Suppressor macrophage (primary cell): Measurements from ENCODE around the gene FHOD3.

Source experiments
- DNase-seq, 4 experiments: peaks; one replicate each; pipeline ENCODE4 v3.0.0-alpha.2; 2020 to 2022

Gene FHOD3

DNA sequence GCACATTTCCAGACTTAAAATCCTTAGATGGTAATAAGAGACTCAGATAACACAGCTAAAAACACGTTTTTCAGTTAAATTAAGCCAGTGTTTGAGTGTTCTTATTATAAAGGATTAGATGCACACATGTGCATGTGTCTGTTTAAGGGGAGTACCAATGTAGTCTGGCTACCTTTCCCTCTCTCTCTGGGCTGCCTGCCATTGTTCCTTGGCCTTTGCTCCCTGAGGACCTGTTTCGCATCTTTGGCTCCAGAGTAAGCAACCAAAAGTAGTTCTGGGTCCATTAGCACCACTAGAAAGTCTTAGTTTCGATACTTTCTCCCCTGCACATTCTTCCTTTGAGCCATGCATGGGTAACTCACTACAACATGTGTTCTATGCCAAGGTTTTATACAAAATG, 303.0 kb downstream of the FHOD3 start:
- DNase-seq = no peak

DNA sequence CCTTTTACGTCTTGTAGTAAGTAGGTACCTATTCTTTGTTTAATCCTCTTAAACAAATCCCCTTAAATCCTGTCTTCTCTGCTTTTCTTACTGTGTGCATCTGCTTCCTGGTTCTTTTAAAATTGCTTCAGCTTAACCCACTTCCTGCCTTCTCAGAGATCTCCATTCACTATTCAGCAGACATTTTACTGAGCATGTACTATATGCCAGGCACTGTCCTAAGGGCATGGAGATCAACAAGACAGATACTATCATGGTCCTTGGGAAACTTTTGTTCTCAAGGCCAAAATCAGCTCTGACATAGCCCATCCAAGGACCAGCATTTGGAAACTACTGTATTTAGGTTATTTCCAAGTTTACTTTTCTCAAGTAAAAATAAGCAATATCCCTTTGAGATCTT, 303.8 kb downstream of the FHOD3 start:
- no peak for DNase-seq

DNA sequence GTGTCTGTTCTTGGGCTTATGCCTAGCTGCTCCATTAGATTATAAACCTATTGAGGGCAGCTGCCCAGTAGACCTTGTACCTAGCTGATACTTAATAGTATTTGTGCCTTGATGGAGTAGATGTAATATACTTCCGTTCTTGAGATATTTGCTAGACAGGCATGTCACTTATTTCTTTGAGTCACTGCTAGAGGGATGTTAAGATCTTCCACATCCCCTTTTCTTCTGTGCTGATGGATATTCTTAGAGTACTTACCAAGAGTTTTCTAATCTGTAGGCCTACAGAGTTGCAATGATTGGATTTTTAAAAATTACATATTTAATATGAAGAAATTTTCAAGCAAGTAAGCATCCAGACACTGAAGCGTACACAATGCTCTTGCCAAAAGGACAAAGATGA, 304.6 kb downstream of the FHOD3 start:
- DNase-seq = no peak

DNA sequence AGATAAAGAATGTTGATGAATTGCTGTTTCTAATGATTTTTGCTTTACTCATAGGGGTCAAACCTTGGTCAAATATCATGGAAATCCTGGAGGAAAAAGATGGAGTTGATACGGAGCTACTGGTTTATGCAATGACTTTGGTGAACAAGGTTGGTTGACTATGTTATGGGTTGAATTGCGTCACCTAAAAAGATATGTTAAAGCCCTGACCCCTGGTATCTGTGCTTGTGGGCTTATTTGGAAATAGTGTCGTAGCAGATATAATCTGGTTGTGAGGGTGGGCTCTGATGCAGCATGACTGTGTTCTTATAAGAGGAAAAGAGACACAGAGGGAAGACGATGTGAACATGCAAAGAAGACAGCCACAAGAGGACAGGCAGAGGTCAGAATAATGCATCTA, 305.1 kb downstream of the FHOD3 start:
- no peak for DNase-seq

DNA sequence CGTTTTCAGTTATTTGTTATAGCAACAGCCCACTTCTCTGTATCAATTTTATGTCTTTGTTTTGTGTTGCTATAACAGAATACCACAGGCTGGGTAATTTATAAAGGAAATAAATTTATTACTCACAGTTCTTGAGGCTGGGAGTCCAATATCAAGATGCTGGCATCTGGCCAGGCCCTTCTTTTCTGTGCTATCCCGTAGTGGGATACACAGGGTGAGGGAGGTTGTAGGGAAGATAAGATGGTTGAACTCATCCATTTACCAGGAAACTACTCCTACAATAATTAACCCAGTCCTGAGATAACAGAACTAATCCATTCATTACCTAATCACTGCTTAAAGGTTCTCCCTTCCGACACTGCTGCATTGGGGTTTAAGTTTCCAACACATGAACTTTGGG, 310.6 kb downstream of the FHOD3 start:
- no peak for DNase-seq

DNA sequence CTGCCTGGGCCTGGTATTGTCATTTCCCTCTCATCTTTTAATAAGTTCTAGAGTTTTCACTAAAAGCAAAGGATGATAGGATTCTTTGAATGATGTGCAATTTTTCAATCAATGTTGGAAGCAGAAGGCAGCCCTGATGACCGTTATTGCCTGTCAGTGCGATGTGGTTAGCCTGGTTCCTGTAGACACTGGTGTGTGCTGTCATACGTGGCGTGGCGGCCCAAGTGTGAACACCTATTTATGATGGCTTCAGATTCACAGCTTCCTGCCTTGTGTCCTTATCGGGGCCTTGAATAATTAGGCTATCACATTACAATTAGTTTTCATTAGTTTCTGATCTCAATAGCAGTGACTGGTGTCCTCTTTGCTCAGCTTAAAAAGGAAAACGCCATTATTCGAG, 312.7 kb downstream of the FHOD3 start:
- DNase-seq = no peak

DNA sequence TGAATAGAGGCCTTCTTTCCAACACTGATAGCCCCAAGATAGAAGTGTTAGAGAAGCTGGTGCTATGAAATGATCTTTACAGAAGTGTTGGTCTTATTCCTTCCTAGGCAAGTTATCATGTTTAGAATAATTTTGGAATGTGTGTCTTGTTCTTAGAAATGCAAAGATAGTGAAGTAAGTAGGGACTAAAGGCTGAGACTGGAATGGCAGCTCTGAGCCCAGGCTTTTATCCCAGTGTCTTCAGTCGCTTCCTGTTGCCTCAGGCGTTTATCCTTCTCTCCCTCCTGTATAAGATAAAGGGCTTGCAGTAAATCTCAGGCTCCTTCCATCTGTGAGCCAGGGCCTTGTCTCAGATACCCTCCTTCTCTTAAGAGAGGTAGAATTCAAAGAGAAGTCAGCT, 313.1 kb downstream of the FHOD3 start:
- DNase-seq = no peak

DNA sequence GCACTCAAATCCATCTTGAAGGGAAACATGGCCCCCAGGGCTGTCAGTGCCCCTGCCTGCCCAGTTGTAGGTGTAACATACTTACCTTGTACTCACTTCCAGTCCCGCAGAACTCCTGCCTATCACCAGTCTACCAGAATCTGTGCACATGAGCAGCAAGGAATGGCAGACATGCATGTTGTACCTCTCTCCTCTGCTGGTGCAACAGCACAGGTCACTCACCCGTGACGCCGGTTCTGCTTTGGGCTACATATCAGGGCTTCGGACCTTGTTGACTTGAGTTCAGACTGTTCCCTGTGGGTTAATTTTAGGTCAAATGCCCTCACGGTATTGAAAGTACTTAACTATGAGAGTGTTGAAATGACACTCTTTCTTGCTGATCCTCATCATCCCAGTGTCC, 315.6 kb downstream of the FHOD3 start:
- DNase-seq = no peak

DNA sequence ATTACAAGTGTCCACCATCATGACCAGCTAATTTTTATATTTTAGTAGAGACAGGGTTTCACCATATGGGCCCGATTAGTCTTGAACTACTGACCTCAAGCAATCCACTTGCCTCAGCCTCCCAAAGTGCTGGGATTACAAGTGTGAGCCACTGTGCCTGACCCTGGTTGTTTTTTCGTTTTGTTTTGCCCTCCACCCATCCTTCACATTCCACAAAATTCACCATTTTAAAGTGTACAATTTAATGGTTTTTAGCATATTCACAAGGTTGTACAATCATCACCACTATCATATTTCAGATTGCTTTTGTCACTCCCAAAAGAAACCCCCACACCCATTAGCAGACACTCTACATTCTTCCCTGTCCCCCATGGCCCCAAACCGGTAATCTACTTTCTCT, 316.3 kb downstream of the FHOD3 start:
- DNase-seq = no peak

DNA sequence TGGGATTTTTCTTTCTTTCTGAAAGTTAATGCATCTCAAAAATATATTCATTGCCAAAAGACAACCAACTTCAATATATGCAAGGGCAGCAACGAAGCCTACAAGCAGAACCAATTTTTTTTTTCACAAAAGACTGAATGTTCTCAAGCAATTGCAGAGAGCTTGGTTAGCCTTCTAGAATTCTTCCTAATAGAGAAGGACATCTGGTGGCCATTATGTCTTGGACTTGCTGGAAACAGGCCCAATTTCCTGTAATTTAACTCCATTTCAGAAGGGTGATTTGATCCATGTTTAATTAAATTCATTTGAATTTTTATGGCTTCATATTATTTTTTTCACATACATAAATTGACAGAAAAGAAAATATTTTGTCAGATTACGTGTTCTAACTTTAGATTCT, 323.3 kb downstream of the FHOD3 start:
- no peak for DNase-seq

DNA sequence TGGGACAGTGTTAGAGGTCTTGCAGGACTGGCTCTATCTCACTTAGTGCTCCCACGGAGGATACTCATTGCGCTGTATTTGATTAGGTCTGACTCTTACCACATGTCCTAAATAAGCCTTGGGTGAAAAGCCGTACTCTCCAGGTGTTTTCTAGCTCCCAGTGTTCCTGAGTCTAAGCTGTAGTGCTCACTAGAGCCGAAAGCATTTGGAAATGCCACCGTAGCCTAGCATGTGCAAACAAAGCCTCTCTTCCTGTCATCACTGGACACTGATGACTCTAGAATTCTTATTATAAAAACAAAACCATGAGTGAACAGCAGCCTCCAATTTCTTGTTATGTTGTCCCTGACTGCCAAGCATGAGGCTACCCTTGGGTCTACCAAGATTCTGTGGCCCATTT, 325.1 kb downstream of the FHOD3 start:
- DNase-seq = no peak

DNA sequence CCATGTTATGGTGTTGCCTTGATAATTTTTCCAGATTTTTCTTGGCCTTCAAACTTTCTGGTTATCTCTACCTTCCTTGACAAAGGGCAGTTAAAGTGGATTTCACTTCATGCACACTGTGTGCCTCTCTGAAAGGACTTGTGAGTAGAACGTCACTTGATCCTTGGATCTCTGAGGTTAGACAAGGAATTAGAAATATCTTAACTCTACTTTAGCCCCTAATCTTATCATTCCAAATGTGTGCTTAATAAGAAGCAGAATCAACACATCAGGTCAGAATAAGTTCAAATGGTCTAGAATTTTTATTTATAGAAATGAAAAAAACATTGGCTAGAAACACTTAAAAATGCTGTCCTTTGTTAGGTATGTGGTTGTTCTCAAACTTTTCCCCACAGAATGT, 325.6 kb downstream of the FHOD3 start:
- DNase-seq = no peak

DNA sequence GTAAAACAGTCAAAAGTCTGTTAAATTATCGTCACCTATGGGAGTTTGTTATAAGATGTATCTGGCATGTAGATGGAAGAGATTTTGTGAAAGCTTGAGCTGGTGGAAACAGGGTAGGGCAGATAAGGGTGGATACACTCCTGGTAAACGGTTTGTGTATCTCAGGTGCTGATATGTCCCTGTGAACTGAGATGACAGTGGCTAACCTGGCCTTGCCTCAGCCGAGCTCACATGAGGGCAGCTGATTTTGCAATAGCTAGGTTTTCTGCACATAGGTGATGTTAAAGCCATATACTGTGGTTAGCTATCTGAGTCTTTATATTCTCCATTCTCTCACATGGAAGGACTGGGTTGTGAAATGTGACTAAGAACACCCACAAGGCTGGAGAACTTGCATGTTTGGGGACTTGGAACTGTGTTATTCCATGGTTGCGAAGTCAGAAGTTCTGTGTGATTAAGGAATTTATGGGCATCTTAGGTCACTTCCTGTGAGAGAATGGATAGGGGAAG, 326.2 kb downstream of the FHOD3 start:
- DNase-seq = no peak

DNA sequence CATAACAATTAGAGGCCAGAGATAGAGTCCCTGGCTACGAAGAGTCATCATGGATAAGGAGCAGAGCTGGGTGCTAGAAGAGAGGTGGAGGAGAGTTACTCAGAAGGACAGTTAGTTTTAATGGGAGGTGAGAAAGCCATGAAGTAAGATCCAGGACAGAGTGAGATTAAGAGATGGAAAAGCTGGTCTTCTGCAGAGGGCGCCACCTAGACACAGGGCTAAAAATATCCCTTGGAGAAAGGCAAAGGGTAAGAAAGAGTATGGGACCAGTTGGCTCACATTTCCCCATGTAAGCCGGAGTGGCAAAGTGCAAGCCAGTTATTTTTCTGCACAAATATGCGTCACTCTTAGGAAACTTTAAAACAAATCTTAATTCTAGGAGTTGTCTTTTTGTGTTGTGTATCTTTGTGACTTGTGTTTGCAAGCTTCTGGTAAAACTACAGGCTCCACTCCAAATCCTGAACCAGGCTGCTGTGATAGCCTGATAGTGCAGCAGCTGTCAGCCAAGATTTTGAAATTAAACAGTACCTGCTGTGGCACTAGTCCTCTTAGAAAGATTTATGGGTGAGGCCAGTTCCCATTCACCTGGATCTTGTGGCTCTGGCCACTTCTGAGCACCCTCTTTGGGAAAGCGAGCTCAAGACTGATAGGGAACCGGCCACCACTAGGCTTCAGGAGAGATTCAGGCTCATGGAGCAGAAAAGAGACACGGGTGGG, 327.1 kb downstream of the FHOD3 start:
- no peak for DNase-seq

DNA sequence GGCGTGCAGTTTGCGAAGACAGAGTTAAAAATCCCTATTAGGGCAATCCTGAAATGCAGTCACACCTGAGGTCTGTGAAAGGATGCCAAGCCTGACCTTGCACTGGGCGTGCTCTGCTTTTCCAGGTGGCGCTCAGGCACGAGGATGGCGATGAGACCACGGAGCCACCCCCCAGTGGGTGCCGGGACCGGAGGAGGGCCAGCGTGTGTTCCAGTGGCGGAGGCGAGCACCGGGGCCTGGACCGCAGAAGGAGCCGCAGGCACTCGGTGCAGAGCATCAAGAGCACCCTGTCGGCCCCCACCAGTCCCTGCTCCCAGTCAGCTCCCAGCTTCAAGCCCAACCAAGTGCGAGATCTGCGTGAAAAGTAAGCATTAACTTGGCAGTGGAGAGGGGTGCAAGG, 327.9 kb downstream of the FHOD3 start:
- DNase-seq = no peak

DNA sequence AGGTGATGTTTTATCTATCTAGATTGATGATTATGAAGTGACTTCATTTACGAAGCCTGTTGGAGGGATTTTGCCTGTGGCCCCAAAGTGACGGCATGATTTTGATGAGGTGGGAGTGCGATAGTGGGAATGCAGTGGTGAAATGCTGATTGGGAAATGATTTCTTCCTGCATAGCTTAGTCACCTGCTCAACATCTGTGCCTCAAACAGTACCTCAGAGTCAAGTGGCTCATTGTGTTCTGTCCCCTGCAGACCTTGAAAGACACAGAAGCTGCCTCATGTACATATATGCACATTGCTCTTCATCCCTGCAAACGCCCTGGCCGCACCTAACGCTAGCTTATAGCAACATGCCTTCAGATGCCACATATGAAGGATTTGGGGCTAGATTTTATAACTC, 330.1 kb downstream of the FHOD3 start:
- DNase-seq = no peak

DNA sequence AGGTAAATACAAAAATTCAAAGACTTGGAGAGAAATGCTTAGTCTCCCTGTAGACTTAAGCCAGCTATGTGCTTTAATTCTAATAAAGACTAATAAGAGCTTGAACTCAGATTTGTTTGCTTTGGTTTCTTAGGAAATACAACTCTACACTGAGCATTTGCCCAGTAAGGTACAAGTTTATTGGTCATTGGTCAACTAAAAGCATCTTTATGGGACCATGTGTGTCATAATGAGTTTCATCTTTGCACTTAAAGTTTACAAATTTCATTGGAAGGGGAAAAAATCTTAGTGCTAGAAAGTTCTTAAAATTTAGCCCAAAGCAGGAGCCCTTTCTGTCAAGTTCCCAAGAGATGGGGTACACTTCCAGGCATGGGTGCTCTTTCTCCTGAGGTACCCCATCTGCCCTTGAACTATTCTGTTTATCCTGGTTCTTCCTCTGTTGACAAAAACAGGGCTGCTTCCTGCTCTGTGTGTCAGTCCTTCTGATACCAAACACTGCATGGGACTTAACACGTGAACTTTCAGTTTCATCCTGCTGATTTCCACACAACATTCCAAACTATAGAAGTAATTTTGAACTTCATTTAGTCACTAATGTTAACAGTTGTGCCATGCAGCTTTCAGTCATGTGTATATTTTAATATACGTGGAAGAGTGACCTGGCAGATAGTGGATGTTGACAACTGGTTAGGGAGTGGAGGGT, 331.1 kb downstream of the FHOD3 start:
- DNase-seq = no peak

DNA sequence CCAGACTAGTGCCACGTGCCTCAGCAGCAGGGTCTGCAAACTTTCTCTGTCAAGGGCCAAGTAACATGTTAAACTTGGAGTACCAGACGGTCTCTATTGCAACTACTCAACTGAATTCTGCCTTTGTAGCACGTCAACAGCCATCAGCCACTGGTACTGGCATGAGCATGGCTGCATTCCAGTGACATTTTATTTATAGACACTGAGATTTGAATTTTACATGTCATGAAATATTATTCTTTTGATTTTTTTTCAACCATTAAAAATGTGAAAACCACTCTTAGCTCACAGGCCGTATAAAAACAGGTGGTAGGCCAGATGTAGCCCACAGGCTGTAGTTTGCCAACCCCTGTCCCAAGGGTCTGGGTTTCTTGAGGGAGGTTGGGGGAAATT, 331.6 kb downstream of the FHOD3 start:
- DNase-seq = no peak

DNA sequence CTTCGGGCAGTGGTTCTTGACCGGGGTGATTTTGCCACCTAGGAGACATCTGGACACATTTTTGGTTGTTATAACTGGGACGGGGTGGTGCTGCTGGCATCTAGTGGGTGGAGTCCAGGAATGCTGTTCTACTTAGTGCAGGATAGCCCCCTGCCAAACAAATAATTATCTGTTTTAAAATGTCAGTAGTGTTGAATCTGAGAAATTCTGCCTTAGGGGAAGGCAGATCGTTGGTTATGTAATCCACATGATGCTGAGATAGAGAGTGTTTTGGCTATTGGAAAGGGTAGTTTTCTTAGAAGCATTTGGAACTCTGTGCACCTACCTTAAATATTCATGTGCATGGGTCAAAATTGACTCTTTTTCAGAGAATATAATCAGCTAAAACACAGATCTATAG, 332.3 kb downstream of the FHOD3 start:
- DNase-seq = no peak

DNA sequence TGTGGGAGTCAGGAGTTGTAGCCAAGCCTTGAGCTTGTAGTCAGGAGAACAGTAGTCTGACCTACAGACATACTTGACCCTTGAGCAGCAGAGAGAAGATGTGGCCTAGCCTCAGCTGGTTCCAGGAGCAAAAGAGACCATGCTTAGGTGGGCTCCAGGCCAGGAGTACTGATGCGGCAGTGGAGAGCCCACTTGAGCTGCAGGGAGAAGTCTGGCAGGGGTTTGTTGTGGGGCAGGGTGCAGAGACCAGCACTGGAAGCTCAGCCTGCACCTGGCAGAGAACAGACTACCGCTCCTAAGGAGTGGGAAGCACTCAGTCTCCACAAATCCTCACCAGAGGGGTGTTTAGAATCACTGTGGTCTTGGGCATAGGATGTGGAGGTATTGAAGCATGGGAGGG, 333.4 kb downstream of the FHOD3 start:
- no peak for DNase-seq

DNA sequence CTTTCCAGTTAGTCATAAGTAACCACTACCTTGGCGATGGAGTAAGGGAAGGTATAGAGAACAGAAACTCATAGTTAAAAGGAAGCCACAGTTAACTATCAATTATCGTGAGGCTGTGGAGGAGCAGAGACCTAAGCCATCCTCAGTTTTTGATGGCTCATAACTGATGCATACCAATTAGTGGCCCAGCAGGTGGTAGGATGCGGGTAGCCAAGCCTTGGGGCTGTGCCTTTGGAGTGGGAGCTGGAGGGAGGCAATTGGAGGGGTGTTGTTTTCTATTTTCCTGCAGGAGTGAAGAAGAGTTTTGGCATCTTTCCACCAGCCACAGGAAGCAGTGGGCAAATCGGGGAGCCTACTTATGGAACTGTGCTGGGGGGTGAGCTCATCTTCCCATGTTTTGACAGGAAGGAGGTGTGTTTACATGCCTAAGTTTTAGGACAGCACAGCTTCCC, 336.5 kb downstream of the FHOD3 start:
- DNase-seq = no peak

DNA sequence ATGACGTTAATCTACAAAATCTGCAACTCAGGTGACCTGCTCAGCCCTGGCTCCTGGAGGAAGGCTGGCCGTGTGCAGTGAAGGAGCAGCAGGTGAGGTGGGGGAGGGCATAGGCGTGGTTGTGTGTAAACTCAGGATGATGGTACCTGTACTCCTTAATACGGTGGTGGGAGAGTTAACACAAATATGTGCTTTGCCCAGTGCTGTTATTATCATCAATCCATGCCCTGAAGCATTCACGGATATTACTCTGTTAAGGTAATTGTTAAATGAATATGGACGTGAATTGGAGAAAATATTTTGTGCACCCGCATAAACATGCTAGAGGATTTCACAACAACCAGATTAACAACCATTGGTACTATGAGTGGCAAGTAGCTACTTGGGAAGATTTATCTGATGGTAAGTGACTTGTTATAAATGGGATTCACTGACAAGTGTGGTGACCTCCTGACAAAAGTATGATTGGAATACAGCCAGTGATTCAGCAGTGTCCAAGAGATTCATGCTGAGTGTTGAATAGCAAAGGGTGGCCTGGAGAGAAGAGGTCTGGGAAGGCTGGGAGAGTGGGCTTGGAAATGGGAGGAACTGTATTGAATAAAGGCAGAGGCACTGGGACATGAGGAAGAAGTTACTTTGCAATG, 337.2 kb downstream of the FHOD3 start:
- DNase-seq = no peak

DNA sequence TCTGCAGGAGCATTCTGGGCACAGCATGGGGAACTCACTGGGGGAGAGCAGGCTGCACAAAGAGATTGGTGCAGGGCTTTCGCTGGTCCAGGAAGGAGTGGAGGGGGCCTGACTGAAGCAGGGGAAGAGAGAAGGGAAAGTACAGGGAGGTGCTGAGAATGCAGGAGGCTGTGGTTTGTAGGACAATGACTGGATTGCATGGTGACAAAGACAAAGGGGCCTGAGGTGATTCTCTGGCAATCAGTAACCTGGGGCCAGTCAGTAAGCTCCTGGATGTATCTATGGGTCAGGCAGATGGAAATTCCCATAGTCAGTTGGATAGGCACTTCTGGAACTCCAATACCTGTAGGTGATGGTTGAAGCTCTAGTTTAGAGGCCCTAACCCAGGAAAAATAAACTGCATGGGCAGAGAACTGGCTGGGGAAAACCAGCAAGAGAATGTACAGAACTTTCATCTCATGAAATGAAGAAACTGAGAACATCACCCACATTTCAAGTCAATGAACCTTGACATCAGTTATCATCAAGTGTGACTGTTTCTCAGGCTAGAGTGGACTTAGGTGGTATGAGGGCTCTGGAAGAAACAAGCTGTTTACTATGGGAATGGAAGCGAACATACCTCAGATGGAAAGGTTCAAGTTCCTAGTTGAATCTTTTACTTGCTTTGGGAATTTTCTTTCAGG, 338.0 kb downstream of the FHOD3 start:
- DNase-seq = no peak
